Body of pancreas (tissue), 4 donors: ENCODE measurements around the gene MARK4. TPM values are rescaled to one million over a fixed set of nuclear protein-coding genes. Genes with fewer than 3 reads are reported as not detected.
A peak's percentile ranks its signal among the peaks of the same experiment; 100 is the strongest.

Experiments
- ATAC-seq: fragments of 150-250 bp; one replicate; pipeline ENCODE4 v1.9.1; 2016
- DNase-seq, 4 donors: peaks; one replicate each; pipeline ENCODE4 v3.0.0-alpha.2; 2019
- H3K27ac ChIP-seq, 4 donors: fragments of 200-600 bp; sonication (generic); 1 replicate in 3 of 4; 2 replicates in 1 of 4; pipeline versions ENCODE4 v1.5.1 to v1.6.1; 2016 to 2019; ENCODE audit warnings: mild to moderate bottlenecking in 1 of 4, mixed read lengths in 1 of 4, moderate library complexity in 1 of 4
- H3K27me3 ChIP-seq, 2 donors: fragments of 200-600 bp; sonication (generic); one replicate each; pipeline ENCODE4 v1.6.0; 2016; ENCODE audit warnings: mild to moderate bottlenecking in 1 of 2
- H3K36me3 ChIP-seq, 2 donors: fragments of 200-600 bp; sonication (generic); replicated peaks in 1 of 2; 2 replicates each; pipeline ENCODE4 v1.5.1; 2016; ENCODE audit warnings: low read depth in 2 of 2; ENCODE audit not compliant: insufficient read depth in 1 of 2
- H3K4me1 ChIP-seq: fragments of 200-600 bp; sonication (generic); one replicate; pipeline ENCODE4 v1.6.0; 2016
- H3K4me3 ChIP-seq, 2 donors: fragments of 200-600 bp; sonication (generic); 1 replicate in 1 of 2; 2 replicates in 1 of 2; pipeline ENCODE4 v1.5.1; 2016 to 2019
- H3K9me3 ChIP-seq, 3 donors: fragments of 200-600 bp; sonication (generic); 1 replicate in 2 of 3; 2 replicates in 1 of 3; pipeline ENCODE4 v1.5.1; 2016
- CTCF ChIP-seq, 7 experiments: fragments of 450-650 bp in 4 of 7; fragments of 200-600 bp in 3 of 7; sonication (generic) in 3 of 7; IDR thresholded peaks; one replicate each; pipeline ENCODE4 v1.5.1; 2016 to 2019; ENCODE audit warnings: antibody characterized with exemption in 7 of 7
- POLR2A ChIP-seq, 3 donors: fragments of 450-650 bp; IDR thresholded peaks; one replicate each; pipeline ENCODE4 v1.6.1; 2016; ENCODE audit warnings: antibody characterized with exemption in 3 of 3, mild to moderate bottlenecking in 2 of 3
- WGBS, 2 donors: methylation state at CpG; one replicate each; pipeline ENCODE4 v1.1.5; 2017; 5-methylcytosine and 5-hydroxymethylcytosine counted together
- intact Hi-C: fragments of 100-400 bp; cut with DNase I; formaldehyde crosslinking; loops from one replicate; pipeline ENCODE4 v1.15.1; 2023
- total RNA-seq, 2 donors: library from RNA; depleted of rRNA; stranded (reverse); fragments of >200 nt; gene quantifications; one replicate each; pipeline ENCODE4 v1.1.0, GENCODE V29; 2016

The MARK4 gene
- total RNA-seq, 2 donors from 2014 or later: 9.2 to 12.5 TPM

- no peaks in the 10 kb centered on the region for H3K27me3 ChIP-seq
- no peaks in the 10 kb centered on the region for H3K36me3 ChIP-seq
- peak; percentile 16 for ATAC-seq
- H3K4me1 ChIP-seq: peaks cover 45% of the 10 kb centered on the region
- intact Hi-C loops: no loop called here
- no peaks in the 10 kb centered on the region for H3K9me3 ChIP-seq
- WGBS, 2 donors: 1 to 2% methylated on average over 24 to 34 of the region's 57 CpGs
- DNase-seq: peak in 3 of 4 donors; percentile 14 to 34 (median 21)
- H3K27ac ChIP-seq: peak overlapping the region; percentile 32 to 73 (median 58)
- H3K4me3 ChIP-seq: peak overlapping the region; percentile 78 to 93
- no peak for TF ChIP-seq POLR2A (IDR thresholded peaks at IDR 0.05)
Observed at GRCh38 chr19:45251452-45252354, 632 bp downstream of the MARK4 start.

GRCh38 chr19:45253396-45254027, 2.4 kb downstream of the MARK4 start:
- TF ChIP-seq CTCF (IDR thresholded peaks at IDR 0.05) (no peak), POLR2A (IDR thresholded peaks at IDR 0.05) (no peak)
- H3K27me3 ChIP-seq: no peaks in the 10 kb centered on the region
- peaks cover 39% of the 10 kb centered on the region for H3K4me1 ChIP-seq
- H3K36me3 ChIP-seq: no peaks in the 10 kb centered on the region
- intact Hi-C loops: no loop called here
- no peaks in the 10 kb centered on the region for H3K9me3 ChIP-seq
- H3K4me3 ChIP-seq: no peak overlapping the region
- no peak for DNase-seq
- no peak for ATAC-seq
- no peak overlapping the region for H3K27ac ChIP-seq
- WGBS, 2 donors: 67 to 69% methylated on average over 7 to 12 of the region's 12 CpGs

- TF ChIP-seq CTCF (IDR thresholded peaks at IDR 0.05) (peak in 1 of 7 experiments; percentile 7), POLR2A (IDR thresholded peaks at IDR 0.05) (no peak)
- intact Hi-C loops: no loop called here
- Histone ChIP-seq H3K27me3 (no peaks in the 10 kb centered on the region), H3K9me3 (no peaks in the 10 kb centered on the region), H3K27ac (no peak overlapping the region), H3K4me3 (no peak overlapping the region), H3K36me3 (no peaks in the 10 kb centered on the region), H3K4me1 (peaks cover 35% of the 10 kb centered on the region)
- ATAC-seq (no peak), DNase-seq (peak in 1 of 4 donors; percentile 16)
- 64% methylated on average over 6 of the region's 11 CpGs; no CpG with 5 or more reads in 1 of the 2 donors for WGBS, 2 donors
Observed at GRCh38 chr19:45254044-45254531, 3.0 kb downstream of the MARK4 start.

- no peak for DNase-seq
- 85 to 88% methylated on average over 7 to 9 of the region's 9 CpGs for WGBS, 2 donors
- intact Hi-C loops: no loop called here
- H3K27me3 ChIP-seq: no peaks in the 10 kb centered on the region
- ATAC-seq: no peak
- peaks cover 30% of the 10 kb centered on the region for H3K4me1 ChIP-seq
- H3K36me3 ChIP-seq: no peaks in the 10 kb centered on the region
- no peak for TF ChIP-seq CTCF (IDR thresholded peaks at IDR 0.05)
- no peak for TF ChIP-seq POLR2A (IDR thresholded peaks at IDR 0.05)
- no peaks in the 10 kb centered on the region for H3K9me3 ChIP-seq
- H3K27ac ChIP-seq: no peak overlapping the region
- no peak overlapping the region for H3K4me3 ChIP-seq
Observed at GRCh38 chr19:45255611-45256157, 4.6 kb downstream of the MARK4 start.

GRCh38 chr19:45256836-45257235, 5.8 kb downstream of the MARK4 start:
- intact Hi-C loops: no loop called here
- TF ChIP-seq POLR2A (IDR thresholded peaks at IDR 0.05) (no peak), CTCF (IDR thresholded peaks at IDR 0.05) (no peak)
- WGBS, 2 donors: 98% methylated on average over 4 of the region's 4 CpGs

More at GRCh38 chr19:45256836-45257235, 5.8 kb downstream of the MARK4 start:
- H3K4me3 ChIP-seq: no peak overlapping the region
- peaks cover 27% of the 10 kb centered on the region for H3K4me1 ChIP-seq
- DNase-seq (no peak), ATAC-seq (no peak)
- no peak overlapping the region for H3K27ac ChIP-seq
- no peaks in the 10 kb centered on the region for H3K27me3 ChIP-seq
- no peaks in the 10 kb centered on the region for H3K9me3 ChIP-seq
- no peaks in the 10 kb centered on the region for H3K36me3 ChIP-seq
